Adipocyte (in vitro differentiated cells): Measurements from ENCODE around the gene SLC6A7.
"Not testable (repeated sequence)": the region's sequence is repeated elsewhere in the genome, so short reads cannot be mapped to it uniquely, and the experiment has no call there.

Source experiments
- DNase-seq: peaks from one replicate; pipeline ENCODE4 v3.0.0-alpha.2; 2015; ENCODE audit warnings: low read depth
- H3K27me3 ChIP-seq: replicated peaks from 2 replicates; pipeline ENCODE4 v1.7.0; 2013; ENCODE audit warnings: mild to moderate bottlenecking, low read length, moderate library complexity; ENCODE audit not compliant: control insufficient read depth, insufficient read depth
- H3K36me3 ChIP-seq: 2 replicates; pipeline ENCODE4 v1.7.0; 2013; ENCODE audit warnings: low read length, mild to moderate bottlenecking, moderate library complexity; ENCODE audit not compliant: control insufficient read depth, insufficient read depth, severe bottlenecking
- H3K4me1 ChIP-seq: 2 replicates; pipeline ENCODE4 v1.7.0; 2013; ENCODE audit warnings: mild to moderate bottlenecking, low read length, moderate library complexity; ENCODE audit not compliant: control insufficient read depth, insufficient read depth
- H3K4me3 ChIP-seq: 2 replicates; pipeline ENCODE4 v1.7.0; 2013; ENCODE audit warnings: mild to moderate bottlenecking, low read length, moderate library complexity
- H3K9ac ChIP-seq: 2 replicates; pipeline ENCODE4 v1.7.0; 2013; ENCODE audit warnings: mild to moderate bottlenecking, low read length, moderate library complexity
- H3K9me3 ChIP-seq: 2 replicates; pipeline ENCODE4 v1.7.0; 2013; ENCODE audit warnings: mild to moderate bottlenecking, low read length, moderate library complexity; ENCODE audit not compliant: control insufficient read depth

SLC6A7 gene

DNA sequence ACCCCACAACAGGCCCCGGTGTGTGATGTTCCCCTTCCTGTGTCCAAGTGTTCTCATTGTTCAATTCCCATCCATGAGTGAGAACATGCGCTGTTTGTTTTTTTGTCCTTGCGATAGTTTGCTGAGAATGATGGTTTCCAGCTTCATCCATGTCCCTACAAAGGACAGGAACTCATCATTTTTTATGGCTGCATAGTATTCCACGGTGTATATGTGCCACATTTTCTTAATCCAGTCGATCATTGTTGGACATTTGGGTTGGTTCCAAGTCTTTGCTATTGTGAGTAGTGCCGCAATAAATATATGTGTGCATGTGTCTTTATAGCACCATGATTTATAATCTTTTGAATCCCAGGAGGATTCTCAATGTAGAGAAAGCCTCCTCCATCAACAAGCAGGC, 58.6 kb downstream of the SLC6A7 start:
- not testable (repeated sequence) for H3K36me3 ChIP-seq, DNase-seq, H3K9ac ChIP-seq, H3K9me3 ChIP-seq, H3K4me3 ChIP-seq, H3K27me3 ChIP-seq
- peaks cover 11% of the 10 kb centered on the region for H3K4me1 ChIP-seq

- Histone ChIP-seq H3K27me3 (no peaks in the 10 kb centered on the region), H3K9me3 (no peaks in the 10 kb centered on the region), H3K9ac (no peak overlapping the region), H3K4me1 (peaks cover 11% of the 10 kb centered on the region), H3K4me3 (no peak overlapping the region), H3K36me3 (no peaks in the 10 kb centered on the region)
- DNase-seq, result no peak
These were observed 59.1 kb downstream of the SLC6A7 start for GRCh38 chr5:150248946-150249345.

DNA sequence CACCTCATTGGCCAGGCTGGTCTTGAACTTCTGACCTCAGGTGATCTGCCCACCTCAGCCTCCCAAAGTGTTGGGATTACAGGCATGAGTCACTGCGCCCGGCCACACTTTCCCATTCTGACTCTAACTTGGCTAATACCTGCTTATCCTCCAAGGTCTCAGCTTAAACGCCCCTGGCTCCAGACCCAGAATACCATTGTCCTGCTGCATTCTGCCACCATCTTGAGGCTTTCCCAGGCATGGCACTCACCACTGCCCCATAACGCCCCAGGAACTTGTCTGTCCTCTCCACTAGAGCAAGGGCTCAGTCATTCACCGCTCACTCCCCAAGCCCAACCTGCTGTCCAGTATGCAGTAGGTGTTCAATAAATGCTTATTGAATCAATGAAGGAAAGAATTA, 59.9 kb downstream of the SLC6A7 start:
- no peak for DNase-seq
- Histone ChIP-seq H3K9ac (no peak overlapping the region), H3K4me3 (no peak overlapping the region), H3K9me3 (no peaks in the 10 kb centered on the region), H3K4me1 (peaks cover 11% of the 10 kb centered on the region), H3K27me3 (no peaks in the 10 kb centered on the region), H3K36me3 (no peaks in the 10 kb centered on the region)

DNA sequence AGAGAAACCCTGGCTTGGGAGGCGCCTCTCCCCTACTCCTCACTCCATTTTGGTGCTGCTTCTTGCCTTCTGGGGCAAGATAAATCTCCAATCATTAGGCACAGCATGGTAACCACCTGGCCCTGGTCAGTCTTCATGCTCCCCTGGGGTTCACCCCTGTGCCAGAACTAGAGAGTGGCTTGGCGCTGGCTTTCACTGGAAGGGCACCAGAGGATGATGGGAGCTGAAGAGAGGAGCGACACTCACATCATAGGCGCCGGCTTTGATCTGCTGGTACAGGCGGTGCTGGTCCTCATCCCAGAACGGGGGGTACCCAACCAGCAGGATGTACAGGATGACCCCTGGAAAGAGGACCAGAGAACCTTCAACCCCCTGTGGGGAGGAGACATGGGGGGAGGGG, 61.6 kb downstream of the SLC6A7 start:
- no peak overlapping the region for H3K9ac ChIP-seq
- H3K27me3 ChIP-seq, result no peaks in the 10 kb centered on the region
- no peak overlapping the region for H3K4me3 ChIP-seq
- no peak for DNase-seq
- H3K4me1 ChIP-seq, result no peaks in the 10 kb centered on the region
- H3K9me3 ChIP-seq, result no peaks in the 10 kb centered on the region
- no peaks in the 10 kb centered on the region for H3K36me3 ChIP-seq

GRCh38 chr5:150252489-150252888, 62.6 kb downstream of the SLC6A7 start:
- Histone ChIP-seq H3K9me3 (no peaks in the 10 kb centered on the region), H3K4me1 (no peaks in the 10 kb centered on the region), H3K4me3 (no peak overlapping the region), H3K36me3 (no peaks in the 10 kb centered on the region), H3K27me3 (no peaks in the 10 kb centered on the region), H3K9ac (no peak overlapping the region)
- DNase-seq, result no peak

DNA sequence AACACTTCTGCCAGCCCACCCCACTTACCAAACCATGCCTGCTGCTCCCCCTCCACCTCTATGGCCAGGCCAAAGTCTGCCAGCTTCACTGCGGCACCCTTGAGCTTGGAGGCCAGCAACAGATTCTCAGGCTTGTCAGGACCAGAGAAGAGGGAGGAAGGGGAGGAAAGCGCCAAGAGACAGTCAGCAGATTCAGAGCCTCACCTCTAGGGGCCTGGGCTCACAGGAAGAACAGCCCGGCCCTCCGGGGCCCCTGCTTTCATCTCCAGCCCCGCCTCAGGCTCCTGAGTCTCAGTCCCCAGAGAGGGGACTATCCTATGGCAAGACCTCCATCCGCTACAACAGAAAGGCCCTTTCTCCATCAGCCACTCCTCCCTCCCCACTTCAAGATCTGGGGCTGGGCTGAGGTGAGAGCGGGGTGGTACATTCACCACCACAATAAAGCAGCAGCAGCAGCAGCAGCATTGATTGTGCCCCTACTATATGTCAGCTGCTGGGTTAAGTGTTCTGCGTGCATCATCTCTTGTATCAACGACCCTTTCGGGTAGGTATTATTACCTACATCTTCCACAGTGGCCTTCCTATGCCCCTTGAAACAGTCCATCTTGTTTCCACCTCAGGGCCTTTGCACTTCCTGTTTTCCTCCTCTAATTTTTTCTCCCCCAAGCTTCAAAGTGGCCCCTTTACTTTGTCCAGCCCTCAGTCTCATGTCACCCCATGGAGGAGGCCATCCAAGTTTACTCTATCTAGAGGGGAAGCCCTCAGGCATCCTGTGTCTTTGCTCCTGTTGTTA, 63.8 kb downstream of the SLC6A7 start:
- Histone ChIP-seq H3K4me3 (no peak overlapping the region), H3K27me3 (no peaks in the 10 kb centered on the region), H3K9ac (no peak overlapping the region), H3K36me3 (no peaks in the 10 kb centered on the region), H3K9me3 (no peaks in the 10 kb centered on the region), H3K4me1 (no peaks in the 10 kb centered on the region)
- DNase-seq, result no peak

DNA sequence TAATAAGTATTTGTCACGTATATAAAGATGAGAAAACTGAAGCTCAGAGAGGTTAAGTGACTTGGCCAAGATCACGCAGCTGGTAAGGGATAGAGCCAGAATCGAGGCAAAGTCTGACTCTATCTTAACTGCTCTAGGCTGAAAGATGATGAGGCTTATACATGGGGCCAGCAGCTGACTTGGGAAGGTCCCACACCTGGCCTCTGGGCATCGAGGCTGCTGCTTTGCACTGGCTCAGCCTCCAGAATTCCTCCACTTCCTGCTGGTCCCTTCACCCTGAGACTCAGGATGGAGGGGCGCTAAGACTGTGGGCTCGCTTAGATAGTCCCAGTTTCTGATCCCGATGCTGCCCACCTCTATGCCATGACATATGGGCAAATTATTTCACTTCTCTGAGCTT, 64.5 kb downstream of the SLC6A7 start:
- DNase-seq, result no peak
- Histone ChIP-seq H3K9ac (no peak overlapping the region), H3K36me3 (no peaks in the 10 kb centered on the region), H3K4me1 (no peaks in the 10 kb centered on the region), H3K4me3 (no peak overlapping the region), H3K27me3 (no peaks in the 10 kb centered on the region), H3K9me3 (no peaks in the 10 kb centered on the region)

DNA sequence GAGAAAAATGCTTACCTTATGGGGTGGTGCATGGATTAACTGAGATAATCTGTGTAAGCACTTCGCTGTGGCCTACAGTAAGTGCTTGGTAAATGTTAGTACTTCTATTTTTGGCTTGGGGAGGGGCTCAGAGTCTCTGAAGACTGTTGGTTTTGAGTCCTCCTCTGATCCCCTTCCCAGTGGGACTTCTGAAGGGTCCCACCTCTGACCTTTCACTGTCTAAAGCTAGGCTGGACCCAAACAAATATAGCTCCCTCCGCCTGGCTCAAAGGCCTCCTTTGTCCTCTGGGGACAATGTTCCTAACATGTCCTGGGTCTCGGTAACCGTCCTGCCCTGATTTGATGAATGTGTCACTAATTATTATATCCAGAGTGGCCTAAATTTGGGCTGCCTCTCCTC, 64.9 kb downstream of the SLC6A7 start:
- no peak overlapping the region for H3K4me3 ChIP-seq
- H3K4me1 ChIP-seq, result no peaks in the 10 kb centered on the region
- no peak for DNase-seq
- H3K27me3 ChIP-seq, result no peaks in the 10 kb centered on the region
- no peak overlapping the region for H3K9ac ChIP-seq
- H3K9me3 ChIP-seq, result no peaks in the 10 kb centered on the region
- H3K36me3 ChIP-seq, result no peaks in the 10 kb centered on the region

DNA sequence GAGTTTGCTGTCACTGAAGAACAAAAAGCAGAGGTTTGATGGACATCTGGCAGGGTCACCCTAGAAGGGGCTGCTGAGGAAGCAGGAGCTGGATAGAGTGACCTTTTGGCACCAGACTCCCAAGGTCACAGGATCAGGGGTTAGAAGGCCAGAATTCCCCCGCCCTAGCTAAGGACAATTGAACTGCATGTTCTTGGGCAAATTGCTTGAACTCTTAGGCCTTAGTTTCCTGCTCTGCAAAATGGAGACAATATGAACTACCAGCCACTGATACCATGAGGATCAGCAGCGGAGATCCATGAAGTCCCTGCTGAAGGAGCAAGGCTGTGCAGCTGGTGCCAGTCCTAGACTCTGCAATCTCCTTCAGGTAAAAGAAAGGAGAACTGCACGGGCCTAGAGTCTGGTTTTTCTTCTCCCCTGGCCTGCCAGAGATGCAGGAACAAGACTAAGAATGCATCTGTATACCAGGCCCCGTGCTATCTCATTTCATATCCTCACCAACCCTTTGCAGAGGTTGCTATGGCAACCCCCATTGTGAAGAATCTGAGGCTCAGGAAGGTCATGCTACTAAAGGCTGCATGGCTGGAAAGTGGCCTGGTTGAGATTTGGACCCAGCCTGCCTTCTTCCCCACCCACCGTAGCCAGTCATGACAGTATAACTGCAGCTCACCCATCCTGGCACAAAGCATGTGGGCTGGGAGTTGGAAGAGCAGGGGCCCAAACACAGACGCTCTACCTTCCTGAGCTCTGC, 66.0 kb downstream of the SLC6A7 start:
- no peaks in the 10 kb centered on the region for H3K27me3 ChIP-seq
- no peak overlapping the region for H3K9ac ChIP-seq
- no peaks in the 10 kb centered on the region for H3K36me3 ChIP-seq
- H3K4me1 ChIP-seq, result no peaks in the 10 kb centered on the region
- H3K9me3 ChIP-seq, result no peaks in the 10 kb centered on the region
- no peak overlapping the region for H3K4me3 ChIP-seq
- DNase-seq, result no peak

GRCh38 chr5:150256410-150257064, 66.7 kb downstream of the SLC6A7 start:
- Histone ChIP-seq H3K9me3 (no peaks in the 10 kb centered on the region), H3K9ac (no peak overlapping the region), H3K36me3 (no peaks in the 10 kb centered on the region), H3K27me3 (no peaks in the 10 kb centered on the region), H3K4me1 (no peaks in the 10 kb centered on the region), H3K4me3 (no peak overlapping the region)
- no peak for DNase-seq

- H3K36me3 ChIP-seq, result no peaks in the 10 kb centered on the region
- H3K4me3 ChIP-seq, result no peak overlapping the region
- no peaks in the 10 kb centered on the region for H3K4me1 ChIP-seq
- no peaks in the 10 kb centered on the region for H3K27me3 ChIP-seq
- H3K9ac ChIP-seq, result no peak overlapping the region
- DNase-seq, result no peak
- no peaks in the 10 kb centered on the region for H3K9me3 ChIP-seq
These were observed 67.6 kb downstream of the SLC6A7 start for GRCh38 chr5:150257424-150257823.
